ENCODE data around the gene SLAMF9.

DNA sequence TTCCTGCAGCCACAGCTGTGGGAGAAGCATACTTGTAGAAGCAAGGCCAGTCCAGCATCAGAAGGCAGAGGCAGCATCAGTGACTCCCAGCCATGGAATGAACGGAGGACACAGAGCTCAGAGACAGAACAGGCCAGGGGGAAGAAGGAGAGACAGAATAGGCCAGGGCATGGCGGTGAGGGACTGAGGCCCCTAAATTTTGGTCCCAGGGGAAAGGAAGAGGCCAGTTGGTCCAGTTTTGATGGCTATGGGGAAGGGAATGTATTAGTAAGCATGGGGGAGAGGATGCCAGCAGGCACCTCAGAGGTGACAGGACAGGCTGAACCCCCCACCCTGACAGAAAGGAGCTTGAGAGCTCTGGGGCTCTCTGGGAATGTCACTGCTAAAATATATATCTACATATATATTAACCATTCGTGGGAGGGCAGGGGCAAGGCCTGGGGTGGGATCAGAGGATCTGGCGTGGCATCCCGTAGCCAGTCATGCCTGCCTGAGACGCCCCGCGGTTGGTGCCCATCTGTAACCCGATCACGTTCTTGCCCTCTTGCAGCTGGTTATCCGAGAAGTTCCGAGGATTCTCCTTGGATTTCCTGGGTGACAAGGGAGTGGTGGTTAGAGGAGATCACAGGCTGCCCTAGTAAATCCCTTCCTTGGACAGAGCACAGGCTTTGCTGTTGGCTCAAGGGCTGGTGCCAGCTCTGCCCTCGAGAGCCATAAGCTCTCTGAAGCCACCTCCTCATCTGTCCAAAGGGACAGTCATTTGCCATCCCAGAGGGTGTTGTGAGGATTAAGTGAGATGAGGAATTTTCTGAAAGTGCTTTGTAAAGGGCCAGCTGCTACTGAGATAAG is 35.5 kb downstream of the SLAMF9 start:
- no peak for TF ChIP-seq POLR2A (IDR thresholded peaks at IDR 0.05)
- TF ChIP-seq, protein P1, sequence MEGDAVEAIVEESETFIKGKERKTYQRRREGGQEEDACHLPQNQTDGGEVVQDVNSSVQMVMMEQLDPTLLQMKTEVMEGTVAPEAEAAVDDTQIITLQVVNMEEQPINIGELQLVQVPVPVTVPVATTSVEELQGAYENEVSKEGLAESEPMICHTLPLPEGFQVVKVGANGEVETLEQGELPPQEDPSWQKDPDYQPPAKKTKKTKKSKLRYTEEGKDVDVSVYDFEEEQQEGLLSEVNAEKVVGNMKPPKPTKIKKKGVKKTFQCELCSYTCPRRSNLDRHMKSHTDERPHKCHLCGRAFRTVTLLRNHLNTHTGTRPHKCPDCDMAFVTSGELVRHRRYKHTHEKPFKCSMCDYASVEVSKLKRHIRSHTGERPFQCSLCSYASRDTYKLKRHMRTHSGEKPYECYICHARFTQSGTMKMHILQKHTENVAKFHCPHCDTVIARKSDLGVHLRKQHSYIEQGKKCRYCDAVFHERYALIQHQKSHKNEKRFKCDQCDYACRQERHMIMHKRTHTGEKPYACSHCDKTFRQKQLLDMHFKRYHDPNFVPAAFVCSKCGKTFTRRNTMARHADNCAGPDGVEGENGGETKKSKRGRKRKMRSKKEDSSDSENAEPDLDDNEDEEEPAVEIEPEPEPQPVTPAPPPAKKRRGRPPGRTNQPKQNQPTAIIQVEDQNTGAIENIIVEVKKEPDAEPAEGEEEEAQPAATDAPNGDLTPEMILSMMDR (IDR thresholded peaks at IDR 0.05) = no peak

Measured in thyroid gland (tissue), 4 donors.